Left kidney (tissue), 2 donors: Measurements from ENCODE around the gene CD79B. TPM values are rescaled to one million over a fixed set of nuclear protein-coding genes. Genes with fewer than 3 reads are reported as not detected.
"Not testable (repeated sequence)": the region's sequence is repeated elsewhere in the genome, so short reads cannot be mapped to it uniquely, and the experiment has no call there.

Source experiments
- DNase-seq: peaks from one replicate; pipeline ENCODE4 v3.0.0-alpha.2; 2013
- polyA plus RNA-seq: library from polyadenylated mRNA; unstranded; fragments of 120-200 nt; gene quantifications from one replicate; pipeline ENCODE4 v1.2.1, GENCODE V29; 2013; ENCODE audit not compliant: insufficient read length

CD79B gene
- polyA plus RNA-seq, 1 donor: 2.1 TPM

GRCh38 chr17:63933598-63933997 is 1.5 kb upstream of the CD79B start:
- no peak for DNase-seq

DNA sequence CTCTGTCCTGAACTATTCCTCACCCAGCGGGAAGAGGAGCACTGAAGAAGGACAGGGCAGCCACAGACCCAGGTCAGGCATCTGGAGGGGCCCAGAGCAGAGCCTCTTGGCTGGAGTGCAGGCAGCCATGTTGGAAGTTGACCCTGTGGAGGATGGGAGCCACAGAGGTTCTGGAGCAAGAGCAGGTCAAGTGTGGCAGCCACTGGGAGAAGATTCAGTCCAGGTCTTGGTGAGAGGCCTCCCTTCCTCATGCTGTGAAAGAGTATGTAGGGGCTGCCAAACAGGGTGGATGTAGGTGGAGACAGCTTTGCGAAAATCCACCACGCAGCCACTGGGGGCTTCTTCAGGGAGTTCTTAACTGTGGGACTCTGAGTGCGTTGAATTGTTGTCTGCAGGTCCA is 590 bp upstream of the CD79B start:
- DNase-seq: no peak

- DNase-seq: no peak
Observed at GRCh38 chr17:63930951-63931575, 1.1 kb downstream of the CD79B start.

GRCh38 chr17:63929860-63930766 is 2.0 kb downstream of the CD79B start:
- no peak for DNase-seq

DNA sequence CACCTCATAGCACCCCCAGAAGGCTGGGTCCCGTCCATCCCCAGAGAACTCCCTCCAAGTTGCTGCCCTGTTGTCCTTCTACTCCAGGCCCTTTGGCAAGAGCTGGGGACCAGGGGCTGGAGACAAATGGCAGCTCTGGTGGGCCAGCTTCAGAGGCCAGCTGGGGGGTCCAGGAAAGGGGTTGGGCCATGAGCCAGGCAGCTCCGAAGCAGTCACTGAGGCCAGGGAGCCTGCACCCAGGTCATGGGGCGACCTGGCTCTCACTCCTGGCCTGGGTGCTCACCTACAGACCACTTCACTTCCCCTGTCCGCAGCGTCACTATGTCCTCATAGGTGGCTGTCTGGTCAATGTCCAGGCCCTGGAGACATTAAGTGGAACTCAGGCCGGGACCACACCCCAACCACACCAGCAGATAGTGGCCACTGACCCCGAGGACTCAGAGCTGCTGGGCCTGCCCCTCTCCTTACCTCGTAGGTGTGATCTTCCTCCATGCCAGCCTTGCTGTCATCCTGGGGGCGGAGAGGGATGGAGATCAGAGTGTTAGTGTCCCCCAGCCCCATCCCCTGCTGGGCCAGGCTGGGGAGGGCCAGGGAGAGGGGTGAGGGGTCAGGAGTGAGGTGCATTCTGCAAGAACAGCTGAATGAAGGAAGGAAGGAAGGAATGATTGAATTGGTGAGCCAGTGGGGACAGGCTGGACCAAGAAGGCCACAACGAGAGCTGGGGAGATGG is 3.0 kb downstream of the CD79B start:
- DNase-seq: no peak

DNA sequence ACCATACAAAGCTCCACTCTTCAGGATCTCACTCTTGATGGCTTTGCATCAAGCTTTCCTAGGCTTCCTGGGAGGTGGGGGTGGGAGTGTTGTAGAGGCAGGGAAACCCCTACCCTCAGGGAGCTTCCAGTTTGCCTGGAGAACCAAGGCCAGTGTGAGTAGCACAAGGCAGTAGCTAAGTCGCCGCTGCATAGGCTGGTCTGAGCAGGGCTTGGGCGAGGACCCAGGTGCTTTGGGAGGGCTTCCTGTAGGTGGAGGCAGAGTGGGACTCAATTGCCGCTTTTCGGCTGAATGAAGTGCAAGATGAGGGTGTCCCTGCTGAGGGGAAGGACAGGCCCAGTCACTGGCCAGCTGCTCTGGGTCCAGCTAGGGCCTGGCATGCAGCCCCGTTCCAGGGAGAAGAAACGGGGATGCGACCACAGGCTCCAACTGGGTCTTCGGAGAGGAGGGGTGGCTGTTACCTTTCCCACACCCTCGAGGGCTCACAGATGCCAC is 3.9 kb downstream of the CD79B start:
- no peak for DNase-seq

DNA sequence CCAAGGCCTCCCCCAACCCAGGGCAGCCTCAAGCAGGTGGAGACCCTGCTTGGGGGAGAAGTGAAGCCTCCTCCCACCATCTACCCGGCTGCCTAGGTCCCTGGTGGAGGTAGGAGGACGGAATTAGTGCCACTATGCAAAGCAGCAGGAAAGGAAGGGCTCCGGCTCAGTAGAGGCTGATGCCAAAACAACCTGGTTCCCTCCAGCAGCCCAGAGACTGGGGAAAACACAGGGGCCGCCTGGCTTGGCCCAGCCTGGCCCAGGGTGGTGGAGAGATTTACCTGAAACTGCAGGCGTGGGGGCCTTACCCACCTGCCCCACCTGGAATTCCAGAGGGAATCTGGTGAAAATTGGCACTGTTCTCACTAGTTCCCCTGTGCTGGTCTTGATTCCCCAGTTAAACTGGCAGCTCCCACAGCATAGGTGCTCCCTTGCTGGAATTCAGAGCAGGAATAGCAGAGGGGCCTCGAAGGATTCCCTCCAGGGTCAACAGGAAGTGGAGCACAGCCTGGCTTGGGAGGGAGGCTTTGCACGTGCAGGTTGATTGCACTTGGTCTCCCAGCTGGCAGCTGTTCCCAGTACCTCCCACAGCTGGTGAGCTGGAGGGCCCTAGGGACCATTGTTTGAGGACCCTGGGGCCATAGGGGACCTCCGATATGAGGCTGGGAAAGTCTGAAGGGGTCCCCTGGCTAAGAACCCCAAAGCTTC is 4.5 kb downstream of the CD79B start:
- no peak for DNase-seq

DNA sequence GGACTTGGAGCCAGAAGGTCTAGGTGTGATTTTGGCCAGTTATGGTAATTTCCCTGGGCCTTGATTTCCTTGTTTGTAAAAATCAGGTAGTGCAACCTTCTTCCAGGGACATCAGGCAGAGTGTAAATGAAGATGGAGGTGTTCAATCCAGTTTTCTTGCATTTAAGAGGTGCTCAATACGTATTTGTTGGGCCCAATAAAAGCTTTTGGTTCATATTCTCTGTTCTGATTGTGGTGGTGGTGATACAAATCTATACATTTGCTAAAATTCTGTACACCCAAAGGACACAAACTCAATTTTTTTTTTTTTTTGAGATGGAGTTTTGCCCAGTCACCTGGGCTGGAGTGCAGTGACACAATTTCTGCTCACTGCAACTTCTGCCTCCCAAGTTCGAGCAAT is 6.0 kb downstream of the CD79B start:
- DNase-seq: no peak

DNA sequence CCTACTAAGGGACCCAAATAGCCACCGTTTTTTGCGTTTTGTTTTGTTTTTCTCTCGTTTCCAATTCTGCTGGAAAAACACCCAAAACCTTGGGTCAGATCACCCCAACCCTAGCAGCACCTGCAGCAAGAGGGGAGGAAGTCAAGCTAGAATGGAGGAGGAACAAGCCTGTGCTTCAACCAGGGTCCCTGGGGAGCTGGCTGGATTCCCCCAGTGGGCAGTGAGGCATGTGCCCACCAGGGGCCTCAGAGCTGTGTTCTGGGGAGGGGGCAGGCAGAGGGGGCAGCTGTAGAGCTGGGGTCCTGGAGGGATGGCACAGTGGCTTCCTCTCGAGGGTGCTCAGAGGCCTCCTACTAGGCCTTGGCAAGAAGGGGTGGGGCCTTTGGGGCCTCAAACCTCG is 6.5 kb downstream of the CD79B start:
- DNase-seq: no peak

DNA sequence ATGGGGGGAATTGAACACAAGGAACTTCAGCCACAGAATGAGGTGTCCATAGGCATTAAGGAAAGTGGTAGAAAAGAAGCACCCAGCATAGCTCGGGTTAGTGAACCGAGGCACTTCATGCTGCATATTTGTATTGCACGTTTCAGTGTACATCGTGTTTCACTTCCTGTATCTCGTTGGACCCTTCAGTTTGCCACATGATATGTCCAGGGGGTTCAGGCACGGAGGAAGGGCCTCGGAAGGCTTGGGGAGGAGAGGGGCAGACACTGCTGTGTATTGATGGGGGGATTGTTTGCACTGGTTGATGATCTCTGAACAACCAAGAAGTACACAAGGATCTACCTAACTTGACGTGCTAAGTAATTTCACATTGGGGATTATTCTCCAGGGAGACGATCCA is 9.7 kb downstream of the CD79B start:
- not testable (repeated sequence) for DNase-seq

DNA sequence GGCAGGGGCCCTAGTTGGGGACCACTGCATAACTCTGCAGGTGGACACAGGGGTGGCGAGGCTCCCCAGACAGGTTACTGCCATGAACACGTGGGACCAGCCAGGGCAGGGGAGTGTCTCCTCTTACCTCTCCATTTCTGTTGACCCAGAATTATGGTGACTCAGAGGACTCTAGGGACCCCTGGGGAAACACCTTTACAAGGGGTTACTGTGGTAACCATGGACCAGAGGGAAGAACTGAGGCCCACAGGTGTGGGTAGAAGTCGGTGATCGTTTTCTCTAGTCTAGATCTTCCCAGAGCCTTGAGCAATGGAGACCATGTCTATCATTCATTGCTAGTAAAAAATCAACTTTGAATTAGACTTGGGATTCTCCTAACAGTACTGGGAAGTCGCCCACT is 11.4 kb downstream of the CD79B start:
- DNase-seq: not testable (repeated sequence)

DNA sequence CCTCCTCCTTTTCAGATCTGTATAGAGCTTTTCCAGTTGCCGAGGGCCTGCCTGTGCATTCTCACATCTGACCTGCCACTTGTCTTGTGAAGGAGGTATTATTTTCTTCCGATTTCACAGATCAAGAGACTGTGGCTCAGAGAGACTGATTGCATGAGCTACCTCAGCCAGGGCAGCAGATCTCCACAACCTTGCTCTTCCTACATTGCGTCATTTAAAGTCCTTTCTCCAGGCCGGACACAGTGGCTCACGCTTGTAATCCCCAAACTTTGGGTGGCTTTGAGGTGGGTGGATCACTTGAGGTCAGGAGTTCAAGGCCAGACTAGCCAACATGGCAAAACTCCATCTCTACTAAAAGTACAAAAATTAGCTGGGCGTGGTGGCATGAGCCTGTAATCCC is 12.1 kb downstream of the CD79B start:
- not testable (repeated sequence) for DNase-seq

- DNase-seq: no peak
Observed at GRCh38 chr17:63919311-63919723, 12.8 kb downstream of the CD79B start.

- not testable (repeated sequence) for DNase-seq
Observed at GRCh38 chr17:63918789-63919305, 13.3 kb downstream of the CD79B start, which contains the start of gene GH1. GH1 (minus strand) TSS chr17:63918839; CDS start chr17:63918776, 63 bp downstream.

DNA sequence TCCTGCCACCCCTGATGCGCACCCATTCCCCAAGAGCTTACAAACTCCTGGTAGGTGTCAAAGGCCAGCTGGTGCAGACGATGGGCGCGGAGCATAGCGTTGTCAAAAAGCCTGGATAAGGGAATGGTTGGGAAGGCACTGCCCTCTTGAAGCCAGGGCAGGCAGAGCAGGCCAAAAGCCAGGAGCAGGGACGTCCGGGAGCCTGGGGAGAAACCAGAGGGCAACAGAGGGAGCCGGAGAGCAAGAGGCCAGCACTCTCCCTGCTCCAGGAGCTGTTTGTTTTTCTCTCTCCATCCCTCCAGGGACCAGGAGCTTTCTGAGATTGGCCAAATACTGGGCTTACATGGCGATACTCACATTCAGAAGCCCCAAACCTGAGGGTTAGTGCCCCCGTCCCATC is 13.8 kb downstream of the CD79B start:
- DNase-seq: no peak

DNA sequence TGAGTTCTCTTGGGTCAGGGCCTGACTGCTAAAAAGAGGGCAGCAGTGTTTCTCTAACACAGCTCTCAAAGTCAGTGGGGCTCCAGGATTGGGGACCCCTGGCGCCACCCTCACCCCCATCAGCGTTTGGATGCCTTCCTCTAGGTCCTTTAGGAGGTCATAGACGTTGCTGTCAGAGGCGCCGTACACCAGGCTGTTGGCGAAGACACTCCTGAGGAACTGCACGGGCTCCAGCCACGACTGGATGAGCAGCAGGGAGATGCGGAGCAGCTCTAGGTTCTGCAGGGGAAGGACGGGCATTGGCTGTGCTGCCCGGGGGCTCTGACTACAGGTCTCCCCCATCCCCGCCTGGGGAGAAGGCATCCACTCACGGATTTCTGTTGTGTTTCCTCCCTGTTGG is 14.5 kb downstream of the CD79B start:
- no peak for DNase-seq

GRCh38 chr17:63917206-63917605 is 14.9 kb downstream of the CD79B start:
- not testable (repeated sequence) for DNase-seq

- no peak for DNase-seq
Observed at GRCh38 chr17:63916566-63917185, 15.5 kb downstream of the CD79B start.

GRCh38 chr17:63915753-63916152 is 16.4 kb downstream of the CD79B start:
- DNase-seq: not testable (repeated sequence)

GRCh38 chr17:63914471-63914870 is 17.7 kb downstream of the CD79B start:
- no peak for DNase-seq

GRCh38 chr17:63911657-63912100 is 20.5 kb downstream of the CD79B start:
- DNase-seq: no peak
